Gastroesophageal sphincter (tissue), 4 donors: ENCODE data around the gene APBB3. TPM values are rescaled to one million over a fixed set of nuclear protein-coding genes. Genes with fewer than 3 reads are reported as not detected.

Source experiments
- ATAC-seq: fragments of 150-250 bp; one replicate; pipeline ENCODE4 v1.9.1; 2016; ENCODE audit warnings: mild to moderate bottlenecking, moderate library complexity
- H3K27ac ChIP-seq, 4 donors: fragments of 200-600 bp; sonication (generic) in 3 of 4; 1 replicate in 3 of 4; 2 replicates in 1 of 4; pipeline ENCODE4 v1.5.1; 2016 to 2019
- H3K27me3 ChIP-seq: fragments of 200-600 bp; sonication (generic); one replicate; pipeline ENCODE4 v1.5.1; 2019
- H3K36me3 ChIP-seq, 2 donors: fragments of 200-600 bp; sonication (generic); one replicate each; pipeline ENCODE4 v1.5.1; 2019; ENCODE audit warnings: control low read depth in 1 of 2
- H3K4me1 ChIP-seq, 3 donors: fragments of 200-600 bp; sonication (generic); 1 replicate in 2 of 3; 2 replicates in 1 of 3; pipeline ENCODE4 v1.5.1; 2016 to 2019; ENCODE audit warnings: control low read depth in 2 of 3
- H3K4me3 ChIP-seq, 2 donors: fragments of 200-600 bp; sonication (generic); one replicate each; pipeline ENCODE4 v1.5.1; 2019; ENCODE audit warnings: mild to moderate bottlenecking in 1 of 2, moderate library complexity in 1 of 2
- H3K9me3 ChIP-seq, 3 donors: fragments of 200-600 bp; sonication (generic); one replicate each; pipeline ENCODE4 v1.5.1; 2017 to 2019; ENCODE audit warnings: control low read depth in 2 of 3
- EP300 ChIP-seq: sonication (generic); formaldehyde crosslinking; IDR thresholded peaks from one replicate; pipeline ENCODE4 v1.6.1; 2017; ENCODE audit warnings: antibody characterized with exemption, mild to moderate bottlenecking
- POLR2A ChIP-seq, 2 donors: fragments of 450-650 bp; IDR thresholded peaks; one replicate each; pipeline ENCODE4 v1.6.1; 2017; ENCODE audit warnings: antibody characterized with exemption in 2 of 2, mild to moderate bottlenecking in 2 of 2, moderate library complexity in 1 of 2
- POLR2AphosphoS5 ChIP-seq: sonication (generic); formaldehyde crosslinking; IDR thresholded peaks from one replicate; pipeline ENCODE4 v1.6.1; 2017; ENCODE audit warnings: antibody characterized with exemption
- WGBS, 2 donors: methylation state at CpG; one replicate each; pipeline ENCODE4 v1.1.5; 2018; ENCODE audit warnings: low coverage in 1 of 2; 5-methylcytosine and 5-hydroxymethylcytosine counted together
- total RNA-seq, 4 donors: library from RNA; depleted of rRNA; stranded (reverse); fragments of >200 nt; gene quantifications; one replicate each; pipeline ENCODE4 v1.1.0, GENCODE V29; 2016
- TF ChIP-seq, protein P1 (sequence below), 4 experiments: fragments of 200-600 bp in 2 of 4; fragments of 450-650 bp in 2 of 4; sonication (generic) in 1 of 4; IDR thresholded peaks; one replicate each; pipeline ENCODE4 v1.5.1; 2017 to 2019; ENCODE audit warnings: antibody characterized with exemption in 4 of 4, mild to moderate bottlenecking in 2 of 4, moderate library complexity in 2 of 4

APBB3 gene
- total RNA-seq, 4 donors from 2014 or later: 9.7 to 25.1 (median 17.5) TPM

DNA sequence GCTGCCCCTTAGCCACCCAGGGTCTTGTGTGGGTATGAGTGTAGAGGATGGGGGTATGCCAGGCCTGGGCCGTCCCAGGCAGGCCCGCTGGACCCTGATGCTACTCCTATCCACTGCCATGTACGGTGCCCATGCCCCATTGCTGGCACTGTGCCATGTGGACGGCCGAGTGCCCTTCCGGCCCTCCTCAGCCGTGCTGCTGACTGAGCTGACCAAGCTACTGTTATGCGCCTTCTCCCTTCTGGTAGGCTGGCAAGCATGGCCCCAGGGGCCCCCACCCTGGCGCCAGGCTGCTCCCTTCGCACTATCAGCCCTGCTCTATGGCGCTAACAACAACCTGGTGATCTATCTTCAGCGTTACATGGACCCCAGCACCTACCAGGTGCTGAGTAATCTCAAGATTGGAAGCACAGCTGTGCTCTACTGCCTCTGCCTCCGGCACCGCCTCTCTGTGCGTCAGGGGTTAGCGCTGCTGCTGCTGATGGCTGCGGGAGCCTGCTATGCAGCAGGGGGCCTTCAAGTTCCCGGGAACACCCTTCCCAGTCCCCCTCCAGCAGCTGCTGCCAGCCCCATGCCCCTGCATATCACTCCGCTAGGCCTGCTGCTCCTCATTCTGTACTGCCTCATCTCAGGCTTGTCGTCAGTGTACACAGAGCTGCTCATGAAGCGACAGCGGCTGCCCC, 2.9 kb upstream of the APBB3 start:
- TF ChIP-seq POLR2AphosphoS5: no peak
- TF ChIP-seq POLR2A (IDR thresholded peaks at IDR 0.05): no peak
- no peak for TF ChIP-seq EP300
- TF ChIP-seq, protein P1, sequence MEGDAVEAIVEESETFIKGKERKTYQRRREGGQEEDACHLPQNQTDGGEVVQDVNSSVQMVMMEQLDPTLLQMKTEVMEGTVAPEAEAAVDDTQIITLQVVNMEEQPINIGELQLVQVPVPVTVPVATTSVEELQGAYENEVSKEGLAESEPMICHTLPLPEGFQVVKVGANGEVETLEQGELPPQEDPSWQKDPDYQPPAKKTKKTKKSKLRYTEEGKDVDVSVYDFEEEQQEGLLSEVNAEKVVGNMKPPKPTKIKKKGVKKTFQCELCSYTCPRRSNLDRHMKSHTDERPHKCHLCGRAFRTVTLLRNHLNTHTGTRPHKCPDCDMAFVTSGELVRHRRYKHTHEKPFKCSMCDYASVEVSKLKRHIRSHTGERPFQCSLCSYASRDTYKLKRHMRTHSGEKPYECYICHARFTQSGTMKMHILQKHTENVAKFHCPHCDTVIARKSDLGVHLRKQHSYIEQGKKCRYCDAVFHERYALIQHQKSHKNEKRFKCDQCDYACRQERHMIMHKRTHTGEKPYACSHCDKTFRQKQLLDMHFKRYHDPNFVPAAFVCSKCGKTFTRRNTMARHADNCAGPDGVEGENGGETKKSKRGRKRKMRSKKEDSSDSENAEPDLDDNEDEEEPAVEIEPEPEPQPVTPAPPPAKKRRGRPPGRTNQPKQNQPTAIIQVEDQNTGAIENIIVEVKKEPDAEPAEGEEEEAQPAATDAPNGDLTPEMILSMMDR (IDR thresholded peaks at IDR 0.05): no peak
- H3K27ac ChIP-seq: no peak overlapping the region
- H3K4me3 ChIP-seq: no peak overlapping the region
- no peaks in the 10 kb centered on the region for H3K27me3 ChIP-seq
- no peak for ATAC-seq
- WGBS, 2 donors: no CpG with 5 or more reads among the region's 22 CpGs
- H3K36me3 ChIP-seq: peaks cover 0 to 50% of the 10 kb centered on the region in 2 donors
- no peaks in the 10 kb centered on the region for H3K9me3 ChIP-seq
- peaks cover 0 to 83% (median 37%) of the 10 kb centered on the region in 3 donors for H3K4me1 ChIP-seq

DNA sequence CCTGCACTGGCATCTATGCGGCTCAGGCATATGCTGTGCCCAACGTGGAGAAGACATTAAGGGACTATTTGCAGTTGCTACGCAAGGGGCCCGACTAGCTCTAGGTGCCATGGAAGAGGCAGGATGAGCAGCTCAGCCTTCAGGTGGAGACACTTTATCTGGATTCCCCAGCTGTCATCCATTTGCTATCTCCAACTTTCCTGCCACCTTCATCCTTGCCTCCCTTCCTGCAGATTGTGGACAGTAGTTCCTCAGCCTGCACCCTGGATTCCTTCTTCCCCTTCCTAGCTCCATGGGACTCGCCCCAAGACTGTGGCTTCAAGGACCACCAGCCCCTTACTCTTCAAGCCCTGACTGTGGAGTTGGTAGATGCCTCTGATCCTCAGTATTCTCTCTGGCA, 2.3 kb upstream of the APBB3 start:
- Histone ChIP-seq H3K9me3 (no peaks in the 10 kb centered on the region), H3K4me3 (no peak overlapping the region), H3K27ac (no peak overlapping the region), H3K27me3 (no peaks in the 10 kb centered on the region), H3K36me3 (peaks cover 0 to 56% of the 10 kb centered on the region in 2 donors), H3K4me1 (peaks cover 0 to 86% (median 37%) of the 10 kb centered on the region in 3 donors)
- TF ChIP-seq POLR2A (IDR thresholded peaks at IDR 0.05) (no peak), POLR2AphosphoS5 (no peak), EP300 (no peak)
- TF ChIP-seq, protein P1 (IDR thresholded peaks at IDR 0.05): no peak
- no peak for ATAC-seq
- WGBS, 2 donors: 94 to 100% methylated on average over 3 to 5 of the region's 5 CpGs

DNA sequence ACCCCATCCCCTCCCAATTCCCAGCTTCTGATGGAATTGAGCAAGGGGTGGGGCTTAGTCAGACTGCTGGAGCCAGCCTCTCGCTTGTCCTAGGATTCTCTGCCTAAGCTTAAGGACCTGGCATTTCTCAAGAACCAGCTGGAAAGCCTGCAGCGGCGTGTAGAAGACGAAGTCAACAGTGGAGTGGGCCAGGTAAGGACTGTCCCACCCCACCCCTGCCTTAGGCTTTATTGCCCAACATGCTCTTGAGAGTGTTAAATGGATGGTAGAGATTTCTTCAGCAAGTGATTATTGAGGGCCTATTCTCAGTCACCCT, 1.3 kb upstream of the APBB3 start:
- peaks cover 0 to 60% of the 10 kb centered on the region in 2 donors for H3K36me3 ChIP-seq
- H3K27me3 ChIP-seq: no peaks in the 10 kb centered on the region
- no peaks in the 10 kb centered on the region for H3K9me3 ChIP-seq
- TF ChIP-seq, protein P1 (IDR thresholded peaks at IDR 0.05): no peak
- TF ChIP-seq EP300 (no peak), POLR2AphosphoS5 (no peak), POLR2A (IDR thresholded peaks at IDR 0.05) (no peak)
- H3K4me3 ChIP-seq: peak overlapping the region in 1 of 2 donors; percentile 72
- peaks cover 0 to 82% (median 37%) of the 10 kb centered on the region in 3 donors for H3K4me1 ChIP-seq
- H3K27ac ChIP-seq: peak overlapping the region in 3 of 4 donors; percentile 89 to 95 (median 89)
- ATAC-seq: no peak
- WGBS, 2 donors: 66 to 81% methylated on average over 4 of the region's 4 CpGs

DNA sequence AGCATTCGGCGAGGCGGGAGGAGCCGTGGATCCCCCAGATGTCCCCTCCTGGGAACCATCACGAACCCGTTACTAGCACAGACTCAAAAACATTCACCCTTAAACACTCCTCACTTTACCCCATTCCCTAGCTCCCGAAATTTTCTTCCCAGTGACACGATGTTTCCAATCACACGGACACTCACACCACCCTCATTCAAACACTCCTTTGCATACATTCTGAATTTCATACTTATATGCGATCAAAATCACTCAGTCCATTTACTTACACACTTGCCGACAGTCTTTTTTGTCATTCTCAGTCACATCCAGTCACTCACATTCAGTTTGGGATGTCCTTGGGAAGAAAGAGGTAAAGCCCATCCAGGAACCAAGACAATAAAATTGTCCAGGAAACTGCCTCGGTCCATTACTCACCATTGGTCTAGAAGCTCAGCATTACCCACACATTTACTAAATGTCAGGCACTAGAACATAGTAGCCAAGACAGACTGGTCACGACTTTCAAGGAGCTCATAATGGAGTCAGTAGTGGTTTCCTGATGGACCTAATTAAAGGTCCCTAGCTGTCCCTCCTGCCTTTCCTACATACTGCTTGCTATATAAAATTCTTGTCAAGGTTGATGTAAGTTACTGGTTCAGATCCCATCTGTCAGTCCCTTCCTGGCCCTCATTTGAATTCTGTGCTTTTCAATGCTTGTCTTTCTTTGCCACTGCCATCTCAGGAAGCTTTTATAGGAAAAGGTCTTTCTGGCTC, 804 bp upstream of the APBB3 start:
- no peak for ATAC-seq
- 4 to 9% methylated on average over 12 of the region's 13 CpGs for WGBS, 2 donors
- no peaks in the 10 kb centered on the region for H3K27me3 ChIP-seq
- peaks cover 0 to 60% of the 10 kb centered on the region in 2 donors for H3K36me3 ChIP-seq
- H3K4me1 ChIP-seq: peaks cover 0 to 78% (median 36%) of the 10 kb centered on the region in 3 donors
- H3K9me3 ChIP-seq: no peaks in the 10 kb centered on the region
- no peak for TF ChIP-seq POLR2A (IDR thresholded peaks at IDR 0.05)
- no peak for TF ChIP-seq EP300
- TF ChIP-seq, protein P1 (IDR thresholded peaks at IDR 0.05): no peak
- no peak for TF ChIP-seq POLR2AphosphoS5
- H3K27ac ChIP-seq: peak overlapping the region; percentile 80 to 95 (median 89)
- H3K4me3 ChIP-seq: peak overlapping the region; percentile 57 to 72
